ENCODE data around the gene STK24.

DNA sequence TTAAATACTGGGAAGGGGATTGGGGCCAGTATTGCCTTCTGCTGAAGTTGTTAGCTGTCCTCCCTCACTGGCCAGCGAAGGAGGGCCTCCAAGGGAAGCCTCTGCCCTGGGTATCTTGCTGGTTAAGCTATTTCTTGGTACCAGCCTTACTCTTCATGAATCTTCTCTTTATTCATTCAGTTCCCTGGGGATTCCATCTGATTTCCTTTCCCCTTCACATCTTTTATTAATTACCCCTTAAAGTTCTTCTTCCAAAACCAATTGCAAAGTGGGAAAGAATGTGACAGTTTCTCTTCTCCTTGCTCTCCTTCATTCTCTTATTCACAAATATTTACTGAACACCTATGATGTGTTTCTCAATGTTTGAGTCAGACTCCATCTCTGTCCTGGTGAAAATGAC, 36.7 kb upstream of the STK24 start:
- TF ChIP-seq CEBPB (IDR thresholded peaks at IDR 0.05; ENCODE audit: borderline replicate concordance in 1 of 2, low read depth in 2 of 2, low read length in 2 of 2) (no peak), NR2C2 (IDR thresholded peaks at IDR 0.05; ENCODE audit: borderline replicate concordance, control insufficient read depth, insufficient read length, low read depth) (no peak), POLR2AphosphoS2 (IDR thresholded peaks at IDR 0.05; ENCODE audit: low read depth, low read length) (no peak)
- TF ChIP-seq, protein P1, sequence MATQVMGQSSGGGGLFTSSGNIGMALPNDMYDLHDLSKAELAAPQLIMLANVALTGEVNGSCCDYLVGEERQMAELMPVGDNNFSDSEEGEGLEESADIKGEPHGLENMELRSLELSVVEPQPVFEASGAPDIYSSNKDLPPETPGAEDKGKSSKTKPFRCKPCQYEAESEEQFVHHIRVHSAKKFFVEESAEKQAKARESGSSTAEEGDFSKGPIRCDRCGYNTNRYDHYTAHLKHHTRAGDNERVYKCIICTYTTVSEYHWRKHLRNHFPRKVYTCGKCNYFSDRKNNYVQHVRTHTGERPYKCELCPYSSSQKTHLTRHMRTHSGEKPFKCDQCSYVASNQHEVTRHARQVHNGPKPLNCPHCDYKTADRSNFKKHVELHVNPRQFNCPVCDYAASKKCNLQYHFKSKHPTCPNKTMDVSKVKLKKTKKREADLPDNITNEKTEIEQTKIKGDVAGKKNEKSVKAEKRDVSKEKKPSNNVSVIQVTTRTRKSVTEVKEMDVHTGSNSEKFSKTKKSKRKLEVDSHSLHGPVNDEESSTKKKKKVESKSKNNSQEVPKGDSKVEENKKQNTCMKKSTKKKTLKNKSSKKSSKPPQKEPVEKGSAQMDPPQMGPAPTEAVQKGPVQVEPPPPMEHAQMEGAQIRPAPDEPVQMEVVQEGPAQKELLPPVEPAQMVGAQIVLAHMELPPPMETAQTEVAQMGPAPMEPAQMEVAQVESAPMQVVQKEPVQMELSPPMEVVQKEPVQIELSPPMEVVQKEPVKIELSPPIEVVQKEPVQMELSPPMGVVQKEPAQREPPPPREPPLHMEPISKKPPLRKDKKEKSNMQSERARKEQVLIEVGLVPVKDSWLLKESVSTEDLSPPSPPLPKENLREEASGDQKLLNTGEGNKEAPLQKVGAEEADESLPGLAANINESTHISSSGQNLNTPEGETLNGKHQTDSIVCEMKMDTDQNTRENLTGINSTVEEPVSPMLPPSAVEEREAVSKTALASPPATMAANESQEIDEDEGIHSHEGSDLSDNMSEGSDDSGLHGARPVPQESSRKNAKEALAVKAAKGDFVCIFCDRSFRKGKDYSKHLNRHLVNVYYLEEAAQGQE (IDR thresholded peaks at IDR 0.05; ENCODE audit: low read depth, low read length): no peak
